GDM1 (cell line): ENCODE measurements around the gene TIMM22.
"Not testable (repeated sequence)": the region's sequence is repeated elsewhere in the genome, so short reads cannot be mapped to it uniquely, and the experiment has no call there.

Experiments used
- DNase-seq: peaks from one replicate; lab custom pipeline; 2025; lab: John Stamatoyannopoulos, UW

Gene TIMM22

GRCh38 chr17:973053-973452 is 23.9 kb upstream of the TIMM22 start:
- DNase-seq: no peak

- not testable (repeated sequence) for DNase-seq
These were observed 22.2 kb upstream of the TIMM22 start for GRCh38 chr17:974778-975177.

- no peak for DNase-seq
These were observed 21.5 kb upstream of the TIMM22 start for GRCh38 chr17:975371-975915.

- no peak for DNase-seq
These were observed 20.6 kb upstream of the TIMM22 start for GRCh38 chr17:976312-976711.

GRCh38 chr17:977166-977565 is 19.8 kb upstream of the TIMM22 start:
- no peak for DNase-seq

GRCh38 chr17:978103-979093 is 18.5 kb upstream of the TIMM22 start:
- no peak for DNase-seq

GRCh38 chr17:979212-979538 is 17.8 kb upstream of the TIMM22 start:
- no peak for DNase-seq

- DNase-seq: peak; percentile 68
These were observed 17.2 kb upstream of the TIMM22 start, which contains the start of gene NXN for GRCh38 chr17:979539-980405. Gene NXN, minus strand, starts transcription at chr17:979776.

GRCh38 chr17:980406-981291 is 16.3 kb upstream of the TIMM22 start:
- DNase-seq: peak; percentile 77

- no peak for DNase-seq
These were observed 15.7 kb upstream of the TIMM22 start for GRCh38 chr17:981292-981658.

GRCh38 chr17:983921-984320 is 13.0 kb upstream of the TIMM22 start:
- no peak for DNase-seq

- DNase-seq: no peak
These were observed 10.5 kb upstream of the TIMM22 start for GRCh38 chr17:986322-986929.

GRCh38 chr17:987931-988330 is 9.0 kb upstream of the TIMM22 start:
- no peak for DNase-seq

- DNase-seq: no peak
These were observed 8.4 kb upstream of the TIMM22 start for GRCh38 chr17:988561-988960.

- DNase-seq: no peak
These were observed 4.0 kb upstream of the TIMM22 start for GRCh38 chr17:992933-993332.

- DNase-seq: not testable (repeated sequence)
These were observed 1.6 kb upstream of the TIMM22 start for GRCh38 chr17:995324-995723.

GRCh38 chr17:998111-998510 is 1.2 kb downstream of the TIMM22 start:
- DNase-seq: no peak

- DNase-seq: no peak
These were observed 3.9 kb downstream of the TIMM22 start for GRCh38 chr17:1000597-1001461.

- no peak for DNase-seq
These were observed 4.9 kb downstream of the TIMM22 start for GRCh38 chr17:1001640-1002411.

GRCh38 chr17:1002412-1002753 is 5.5 kb downstream of the TIMM22 start:
- no peak for DNase-seq
